ENCODE results near the gene POLK. TPM values are rescaled to one million over a fixed set of nuclear protein-coding genes. Genes with fewer than 3 reads are reported as not detected.
"Not testable (repeated sequence)": the region's sequence is repeated elsewhere in the genome, so short reads cannot be mapped to it uniquely, and the experiment has no call there.

POLK gene
- total RNA-seq, 1 donor from 2014 or later: 34.5 TPM

DNA sequence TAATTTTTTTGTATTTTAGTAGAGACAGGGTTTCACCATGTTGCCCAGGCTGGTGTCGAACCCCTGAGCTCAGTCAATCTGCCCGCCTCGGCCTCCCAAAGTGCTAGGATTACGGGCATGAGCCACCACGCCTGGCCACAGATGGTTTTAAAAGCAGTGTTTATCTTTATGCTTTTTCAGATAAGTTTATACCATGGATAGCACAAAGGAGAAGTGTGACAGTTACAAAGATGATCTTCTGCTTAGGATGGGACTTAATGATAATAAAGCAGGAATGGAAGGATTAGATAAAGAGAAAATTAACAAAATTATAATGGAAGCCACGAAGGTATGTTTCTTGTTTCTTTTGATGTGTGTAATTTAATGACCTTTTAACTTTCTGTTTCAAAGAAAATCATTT, 35.1 kb downstream of the POLK start:
- intact Hi-C loops (cut with micrococcal nuclease): no loop called here

DNA sequence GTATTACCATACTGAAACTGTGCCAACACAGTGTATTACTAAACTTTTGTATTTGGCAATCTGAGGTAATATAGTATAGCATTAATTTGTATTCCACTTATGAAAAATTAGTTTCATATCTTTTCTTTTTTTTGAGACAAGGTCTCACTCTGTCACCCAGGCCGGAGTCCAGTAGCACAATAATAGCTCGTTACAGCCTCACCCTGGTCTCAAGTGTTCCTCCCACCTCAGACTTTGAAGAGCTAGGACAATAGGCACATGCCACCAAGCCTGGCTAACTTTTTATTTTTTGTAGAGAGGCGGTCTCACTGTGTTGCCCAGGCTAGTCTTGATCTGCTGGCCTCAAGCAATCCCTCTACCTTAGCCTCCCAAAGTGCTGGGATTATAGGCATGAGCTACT, 36.1 kb downstream of the POLK start:
- intact Hi-C loops (cut with micrococcal nuclease): no loop called here

DNA sequence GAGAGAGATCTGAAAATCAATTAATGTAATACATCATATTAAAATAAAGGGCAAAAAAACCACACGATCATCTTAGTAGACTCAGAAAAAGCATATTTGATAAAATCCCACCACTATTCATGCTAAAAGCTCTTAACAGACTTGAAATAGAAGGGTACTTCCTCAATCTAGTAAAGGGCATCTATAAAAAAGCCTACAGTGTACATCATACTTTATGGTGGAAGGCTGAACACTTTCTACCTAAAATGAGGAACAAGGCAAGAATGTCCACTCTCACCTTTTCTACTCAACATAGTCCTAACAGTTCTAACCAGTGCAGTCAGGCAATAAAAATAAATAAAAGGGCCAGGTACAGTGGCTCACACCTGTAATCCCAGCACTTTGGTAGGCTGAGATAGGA, 38.9 kb downstream of the POLK start:
- intact Hi-C loops (cut with micrococcal nuclease): no loop called here

DNA sequence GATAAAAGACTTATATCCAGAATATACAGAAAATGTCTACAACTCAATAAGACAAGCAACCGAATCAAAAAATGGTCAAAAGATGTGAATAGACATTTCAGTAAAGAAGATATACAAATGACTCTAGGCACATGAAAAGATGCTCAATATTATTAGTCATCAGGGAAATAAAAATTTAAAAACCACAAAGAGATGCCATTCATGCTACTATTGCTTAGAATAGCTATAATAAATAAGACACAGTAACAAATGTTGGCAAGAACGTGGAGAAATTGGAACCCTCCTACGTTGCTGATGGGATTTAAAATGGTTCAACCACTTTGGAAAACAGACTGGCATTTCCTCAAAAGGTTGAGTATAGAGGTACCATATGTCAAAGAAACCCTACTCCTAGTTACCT, 39.8 kb downstream of the POLK start:
- intact Hi-C loops (cut with micrococcal nuclease): no loop called here

DNA sequence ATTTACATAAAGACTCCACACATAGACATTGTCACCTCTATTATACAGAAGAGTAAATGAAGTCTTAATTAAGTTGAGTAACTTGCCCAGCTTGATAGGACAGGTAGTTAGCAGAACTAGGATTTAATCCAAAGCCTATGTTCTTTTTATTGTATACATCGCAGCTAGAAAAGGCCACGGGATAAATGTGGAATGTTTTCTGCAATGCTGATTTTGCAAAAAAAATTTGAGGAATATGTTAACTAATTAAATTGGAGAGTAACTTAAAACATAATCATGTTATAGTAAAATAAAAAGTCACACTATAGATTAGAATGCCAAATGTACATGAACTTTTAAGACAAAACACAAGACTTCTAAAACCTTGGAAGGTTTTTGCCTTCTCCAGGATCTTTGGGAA, 41.1 kb downstream of the POLK start:
- intact Hi-C loops (cut with micrococcal nuclease): no loop called here

DNA sequence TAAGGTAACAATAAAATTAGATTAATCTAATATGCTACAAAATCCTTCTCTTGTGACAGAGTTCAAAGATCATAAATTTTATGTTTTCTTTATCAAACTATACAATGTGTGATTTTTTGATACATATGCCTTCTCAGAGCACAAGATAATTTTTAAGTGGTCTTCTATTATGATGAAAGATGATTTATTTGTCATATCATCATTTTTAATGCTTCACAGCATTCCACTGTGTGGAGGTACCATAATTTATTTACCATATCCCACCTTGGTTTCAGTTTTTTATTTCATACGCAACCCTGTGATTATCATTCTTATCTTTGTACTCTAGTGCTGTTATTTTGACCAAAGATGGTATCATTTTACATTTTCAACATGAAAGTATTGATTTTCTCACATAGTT, 41.7 kb downstream of the POLK start:
- intact Hi-C loops (cut with micrococcal nuclease): no loop called here

DNA sequence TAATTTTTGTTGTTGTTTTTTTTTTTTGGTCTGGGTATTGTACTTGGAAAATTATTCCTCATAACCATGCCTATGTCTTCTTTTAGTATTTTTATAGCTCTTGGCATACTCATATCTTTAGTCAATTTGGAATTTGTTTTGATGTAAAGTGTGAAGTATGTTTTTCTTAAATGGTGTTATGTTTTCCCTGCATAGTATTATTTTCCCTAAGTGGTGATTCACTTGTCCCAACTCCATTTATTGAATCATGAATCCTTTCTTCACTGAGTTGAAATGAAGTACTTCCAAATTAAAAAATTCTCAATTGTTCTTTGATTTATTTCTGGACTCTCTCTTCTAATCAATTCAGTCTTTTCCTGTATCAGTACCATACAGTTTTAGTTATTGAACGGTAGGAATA, 46.5 kb downstream of the POLK start:
- intact Hi-C loops (cut with micrococcal nuclease): no loop called here

DNA sequence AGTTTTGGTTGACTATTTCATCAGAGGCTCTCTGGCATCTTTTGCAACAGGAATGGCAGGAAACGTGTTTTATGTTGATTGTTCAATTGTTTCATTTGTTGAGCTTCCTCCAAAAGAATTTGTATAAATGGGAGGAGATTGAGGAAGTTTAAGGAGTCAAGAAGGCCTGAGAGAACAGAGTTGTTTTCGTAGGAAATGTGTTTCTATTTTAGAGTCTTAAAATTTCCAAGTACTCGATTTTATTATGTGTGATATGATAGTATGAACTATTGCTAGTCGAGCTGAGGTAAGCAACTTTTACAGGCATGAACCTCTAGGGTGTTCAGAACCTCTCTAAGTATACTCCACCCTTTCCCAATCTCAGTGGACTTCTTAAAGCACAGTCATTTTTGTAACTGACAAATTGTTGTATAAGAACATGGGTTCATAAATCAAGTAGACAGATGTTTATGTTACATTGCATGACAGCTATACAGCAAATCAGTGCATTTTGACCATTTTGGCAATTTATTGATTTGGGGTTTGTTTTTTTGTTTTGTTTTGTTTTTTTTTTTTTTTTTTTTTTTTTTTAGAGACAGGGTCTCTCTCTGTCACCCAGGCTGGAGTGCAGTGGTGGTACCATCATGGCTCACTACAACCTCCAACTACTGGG, 47.4 kb downstream of the POLK start:
- intact Hi-C loops (cut with micrococcal nuclease): no loop called here

DNA sequence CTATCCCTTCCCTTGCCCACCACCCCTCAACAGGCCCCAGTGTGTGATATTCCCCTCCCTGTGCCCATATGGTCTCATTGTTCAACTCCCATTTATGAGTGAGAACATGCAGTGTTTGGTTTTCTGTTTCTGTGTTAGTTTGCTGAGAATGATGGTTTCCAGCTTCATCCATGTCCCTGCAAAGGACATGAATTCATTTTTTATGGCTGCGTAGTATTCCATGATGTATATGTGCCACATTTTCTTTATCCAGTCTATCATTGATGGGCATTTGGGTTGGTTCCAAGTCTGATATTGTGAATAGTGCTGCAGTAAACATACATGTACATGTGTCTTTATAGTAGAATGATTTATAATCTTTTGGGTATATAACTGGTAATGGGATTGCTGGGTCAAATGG, 49.0 kb downstream of the POLK start:
- intact Hi-C loops (cut with micrococcal nuclease): not testable (repeated sequence)

DNA sequence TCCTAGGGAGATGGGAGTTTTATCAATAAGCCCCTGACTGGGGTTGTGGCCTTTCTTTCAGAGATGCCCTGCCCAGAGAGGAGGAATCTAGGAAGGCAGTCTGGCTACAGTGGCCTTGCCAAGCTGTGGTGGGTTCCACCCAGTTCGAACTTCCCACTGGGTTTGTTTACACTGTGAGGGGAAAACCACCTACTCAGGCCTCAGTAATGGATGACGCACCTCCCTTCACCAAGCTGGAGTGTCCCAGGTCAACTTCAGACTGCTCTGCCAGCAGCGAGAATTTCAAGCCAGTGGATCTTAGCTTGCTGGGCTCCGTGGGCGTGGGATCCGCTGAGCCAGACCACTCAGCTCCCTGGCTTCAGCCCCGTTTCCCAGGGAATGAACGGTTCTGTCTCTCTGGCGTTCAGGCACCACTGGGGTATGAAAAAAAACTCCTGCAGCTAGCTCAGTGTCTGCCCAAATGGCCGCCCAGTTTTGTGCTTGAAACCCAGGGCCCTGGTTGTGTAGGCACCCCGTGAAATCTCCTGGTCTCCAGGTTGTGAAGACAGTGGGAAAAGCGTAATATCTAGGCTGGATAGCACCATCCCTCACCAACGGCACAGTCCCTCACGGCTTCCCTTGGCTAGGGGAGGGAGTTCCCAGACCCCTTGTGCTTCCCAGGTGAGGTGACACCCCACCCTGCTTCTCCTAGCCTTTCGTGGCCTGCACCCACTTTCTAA, 54.5 kb downstream of the POLK start:
- intact Hi-C loops (cut with micrococcal nuclease): loop anchor here (2.0 to 5.0 kb wide), 7 partner anchors 23 to 799 kb away; partner anchors contain the start of genes ANKRD31, GCNT4, GFM2 and HMGCR

DNA sequence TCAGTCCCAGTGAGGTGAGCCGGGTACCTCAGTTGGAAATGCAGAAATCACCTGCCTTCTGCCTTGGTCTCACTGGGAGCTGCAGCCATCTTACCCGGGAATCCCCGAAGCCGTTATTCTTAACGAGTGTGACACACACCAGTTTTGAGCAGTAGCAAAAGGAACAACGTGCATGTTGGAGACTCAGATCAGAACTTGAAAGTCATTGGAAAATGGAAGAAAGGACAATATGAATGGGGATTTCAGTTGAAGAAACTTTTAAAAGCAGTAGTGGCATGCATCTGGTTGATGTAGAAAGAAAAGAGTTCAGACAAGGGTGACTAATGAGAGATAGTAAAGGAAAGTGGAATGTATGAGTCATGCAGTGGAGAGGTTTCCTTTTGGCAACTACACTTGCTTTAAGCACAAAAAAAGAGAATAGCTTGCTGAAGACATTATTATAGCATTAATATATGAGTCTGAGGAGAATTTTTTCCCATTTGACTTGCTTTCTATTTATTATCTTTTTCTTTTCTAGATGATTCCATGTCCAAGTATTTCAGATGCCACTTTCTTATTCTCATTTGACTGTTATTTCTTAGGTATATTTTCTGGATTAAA, 55.1 kb downstream of the POLK start:
- intact Hi-C loops (cut with micrococcal nuclease): loop anchor here (1.0 to 5.0 kb wide), 8 partner anchors 22 to 800 kb away; partner anchors contain the start of genes ANKRD31, CERT1, GCNT4 and GFM2

DNA sequence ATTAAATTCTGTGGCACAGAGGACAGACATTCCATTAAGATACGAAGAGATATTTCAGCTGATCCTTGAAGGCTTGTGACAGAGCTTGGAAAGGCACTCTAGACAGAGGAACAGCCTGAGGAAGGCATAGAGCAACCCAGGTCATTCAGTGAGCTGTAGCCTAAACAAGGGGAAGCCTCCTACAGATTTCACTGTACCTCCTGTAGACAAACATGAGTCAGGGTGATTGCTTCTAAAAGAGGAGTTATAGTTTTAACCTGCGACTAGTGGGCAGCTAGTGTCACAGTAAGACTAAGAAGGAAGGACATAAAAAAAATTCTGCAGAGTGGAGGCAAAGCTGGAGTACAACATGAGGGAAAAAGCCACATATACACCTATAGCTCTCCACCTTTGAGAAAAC, 56.0 kb downstream of the POLK start:
- intact Hi-C loops (cut with micrococcal nuclease): loop anchor here (1.0 to 5.0 kb wide), 8 partner anchors 21 to 800 kb away; partner anchors contain the start of genes ANKRD31, CERT1, GCNT4 and GFM2

DNA sequence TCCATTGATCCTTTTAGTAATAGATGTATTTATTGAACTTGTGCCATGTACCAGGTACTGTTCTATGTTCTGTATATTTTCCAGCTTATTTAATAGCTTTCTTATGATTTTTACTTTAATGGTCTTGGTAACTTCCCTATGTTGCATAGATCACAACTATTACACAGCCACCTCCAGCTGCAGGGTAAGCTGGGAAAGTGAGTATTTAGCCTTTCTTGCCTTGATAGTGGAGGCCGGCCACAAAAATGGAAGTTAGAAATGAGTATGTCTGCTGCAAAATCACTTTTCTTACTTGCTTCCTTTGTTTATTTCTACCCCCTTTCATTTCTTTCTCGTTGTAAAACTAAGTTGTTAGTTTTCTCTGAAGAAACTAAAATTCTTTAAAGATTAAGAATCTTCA, 56.5 kb downstream of the POLK start:
- intact Hi-C loops (cut with micrococcal nuclease): loop anchor here (5.0 kb wide), 3 partner anchors 331 to 801 kb away; partner anchors contain the start of genes ANKRD31, GCNT4, GFM2 and NSA2

DNA sequence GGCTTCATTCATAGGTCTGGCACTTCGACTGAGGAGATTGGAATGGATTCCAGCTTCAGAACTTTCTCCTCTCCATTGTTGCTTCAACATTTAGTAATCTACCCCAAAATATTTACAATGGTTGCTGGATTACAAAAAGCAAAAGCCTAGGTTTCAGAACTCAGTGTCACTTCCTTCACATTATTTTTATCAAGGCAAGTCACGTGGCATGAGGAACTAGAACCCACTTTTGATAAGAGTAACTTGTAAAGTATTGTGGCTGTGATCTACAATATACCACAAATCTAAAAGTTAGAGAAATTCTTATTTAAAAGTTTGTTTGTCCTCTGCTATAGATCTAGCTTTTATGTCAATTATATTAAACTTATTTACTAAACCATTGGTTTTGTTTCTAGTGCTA, 59.9 kb downstream of the POLK start:
- intact Hi-C loops (cut with micrococcal nuclease): no loop called here

DNA sequence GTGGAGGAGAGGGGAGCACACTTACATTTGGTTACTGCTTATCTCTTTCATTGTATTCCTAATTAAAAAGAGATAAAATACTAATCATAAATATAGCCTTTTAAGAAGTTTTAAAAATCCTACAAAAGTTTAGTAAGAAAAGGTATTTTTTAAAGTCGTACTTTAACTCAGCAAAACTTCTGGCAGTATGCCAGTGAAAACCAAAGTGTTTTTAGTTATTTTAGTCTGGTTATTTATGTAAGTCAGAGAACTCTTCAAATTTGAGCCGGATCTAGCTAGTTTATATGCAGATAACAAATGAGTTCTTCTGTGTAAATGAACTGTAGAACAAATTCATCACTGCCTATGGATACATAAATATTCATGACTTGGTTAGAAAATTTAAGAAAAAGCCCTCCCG, 63.1 kb downstream of the POLK start:
- intact Hi-C loops (cut with micrococcal nuclease): no loop called here

DNA sequence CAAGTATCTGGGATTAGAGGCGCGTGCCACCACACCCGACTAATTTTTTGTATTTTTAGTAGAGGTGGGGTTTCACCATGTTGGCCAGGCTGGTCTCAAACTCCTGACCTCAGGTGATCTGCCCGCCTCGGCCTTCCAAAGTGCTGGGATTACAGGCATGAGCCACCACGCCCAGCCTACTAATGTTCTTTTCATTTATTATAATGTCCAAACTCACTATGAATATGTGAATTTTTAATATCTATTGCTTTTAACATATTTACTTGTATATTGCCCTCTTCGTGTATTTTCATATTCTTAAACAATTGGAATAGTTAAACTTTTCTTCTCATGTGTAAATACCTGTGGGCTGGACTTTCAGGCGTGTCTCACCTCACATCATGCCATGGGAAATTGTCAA, 66.6 kb downstream of the POLK start:
- intact Hi-C loops (cut with micrococcal nuclease): not testable (repeated sequence)

DNA sequence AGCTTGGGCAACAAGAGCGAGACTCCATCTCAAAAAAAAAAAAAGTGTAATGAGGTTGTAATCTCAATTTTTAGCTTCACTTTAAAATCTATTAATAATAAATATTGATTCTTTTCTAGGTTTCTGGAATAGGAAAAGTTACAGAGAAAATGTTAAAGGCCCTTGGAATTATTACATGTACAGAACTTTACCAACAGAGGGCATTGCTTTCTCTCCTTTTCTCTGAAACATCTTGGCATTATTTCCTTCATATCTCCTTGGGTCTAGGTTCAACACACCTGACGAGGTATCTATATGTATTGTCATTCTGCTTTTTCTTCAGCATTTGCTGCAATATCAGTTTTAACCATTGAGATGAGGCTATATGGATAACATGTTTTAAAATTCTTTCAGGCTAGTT, 73.0 kb downstream of the POLK start:
- intact Hi-C loops (cut with micrococcal nuclease): loop anchor here (5.0 kb wide), 1 partner anchor 98 kb away; no protein-coding TSS in a partner anchor

DNA sequence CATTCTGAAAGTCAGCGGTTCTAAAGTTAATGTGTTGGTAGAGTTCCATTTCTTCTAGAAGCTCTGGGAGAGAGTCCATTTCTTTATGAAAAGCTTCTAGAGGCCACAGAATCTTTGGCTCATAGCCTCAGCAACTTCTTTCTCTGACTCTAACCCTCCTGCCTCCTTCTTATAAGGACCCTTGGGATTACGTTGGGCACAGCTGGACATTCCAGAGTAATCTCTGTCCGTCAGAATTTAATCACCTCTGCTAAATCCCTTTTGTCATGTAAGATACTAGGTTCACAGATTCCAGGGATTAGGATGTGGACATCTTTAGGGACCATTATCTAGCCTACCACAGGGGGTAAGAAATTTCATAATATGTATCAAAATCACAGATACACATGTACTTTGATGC, 77.0 kb downstream of the POLK start:
- intact Hi-C loops (cut with micrococcal nuclease): loop anchor here (2.0 kb wide), 1 partner anchor 22 kb away; no protein-coding TSS in a partner anchor

DNA sequence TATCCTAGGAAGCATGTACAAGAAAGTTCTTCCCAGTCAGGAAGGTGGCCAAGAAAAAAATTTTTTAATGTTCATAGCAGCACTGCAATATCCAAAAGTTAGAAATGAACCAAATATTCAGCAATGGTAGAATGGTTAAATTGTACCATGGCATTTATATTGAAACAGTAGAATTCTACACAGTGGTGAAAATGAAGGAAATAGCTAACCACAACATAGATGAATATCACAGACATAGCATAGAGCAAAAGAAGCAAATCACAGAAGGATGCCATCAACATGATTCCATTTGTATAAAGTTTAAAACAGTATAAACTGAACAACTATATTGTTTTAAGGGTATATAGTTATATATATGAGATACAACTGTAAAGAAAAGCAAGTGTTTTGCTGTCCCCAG, 88.8 kb downstream of the POLK start:
- intact Hi-C loops (cut with micrococcal nuclease): loop anchor here (5.0 kb wide), 1 partner anchor 67 kb away; no protein-coding TSS in a partner anchor

DNA sequence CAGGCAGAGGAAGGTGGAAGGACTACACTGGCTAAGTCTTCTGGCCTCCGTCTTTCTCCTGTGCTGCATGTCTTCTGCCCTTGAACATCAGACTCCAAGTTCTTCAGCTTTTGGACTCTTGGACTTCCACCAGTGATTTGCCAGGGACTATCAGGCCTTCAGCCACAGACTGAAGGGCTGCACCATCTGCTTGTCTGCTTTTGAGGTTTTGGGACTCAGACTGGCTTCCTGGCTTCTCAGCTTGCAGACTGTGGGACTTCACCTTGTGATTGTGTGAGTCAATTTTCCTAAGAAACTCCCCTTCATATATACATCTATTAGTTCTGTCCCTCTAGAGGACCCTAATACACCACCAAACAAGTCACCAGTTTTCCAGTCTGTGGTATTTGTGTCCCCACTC, 89.9 kb downstream of the POLK start:
- intact Hi-C loops (cut with micrococcal nuclease): loop anchor here (5.0 kb wide), 1 partner anchor 66 kb away; no protein-coding TSS in a partner anchor

DNA sequence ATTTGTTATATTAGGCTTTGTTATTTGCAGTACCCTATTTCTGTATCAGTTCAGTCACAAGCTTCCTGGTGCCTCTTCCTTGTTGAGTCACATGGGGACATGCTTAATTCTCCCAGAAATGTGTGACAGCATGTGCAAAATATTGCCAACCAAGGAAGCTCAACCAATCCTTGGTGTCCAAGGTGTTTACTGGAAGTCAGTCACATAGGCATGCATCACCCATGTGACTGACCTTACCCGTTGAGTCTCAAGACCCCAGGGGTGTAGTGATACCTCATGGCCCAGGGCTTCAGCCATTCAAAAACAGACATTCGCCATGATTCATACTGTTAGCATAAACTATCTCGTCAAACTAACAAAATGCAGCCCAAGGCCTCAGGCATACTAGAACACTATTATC, 90.3 kb downstream of the POLK start:
- intact Hi-C loops (cut with micrococcal nuclease): loop anchor here (5.0 kb wide), 1 partner anchor 65 kb away; no protein-coding TSS in a partner anchor

DNA sequence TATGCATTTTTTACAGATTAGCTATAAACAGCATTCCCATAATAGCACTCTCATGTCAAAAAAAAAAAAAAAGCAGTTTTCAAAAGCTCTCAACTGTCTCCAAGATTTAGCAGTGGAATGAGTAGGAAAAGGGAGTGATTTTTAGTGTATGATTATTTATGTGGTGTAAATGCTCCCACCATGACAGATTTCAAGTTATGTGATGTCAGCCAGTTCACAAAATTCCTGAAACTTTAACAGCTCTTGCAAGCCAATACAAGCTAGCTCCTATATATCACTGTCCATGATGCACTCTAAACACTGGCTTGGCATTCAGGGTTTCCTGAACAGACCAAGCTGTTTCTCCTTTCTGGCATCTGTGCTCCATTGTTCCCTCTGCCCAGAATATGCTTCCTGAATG, 91.7 kb downstream of the POLK start:
- intact Hi-C loops (cut with micrococcal nuclease): loop anchor here (5.0 kb wide), 1 partner anchor 64 kb away; no protein-coding TSS in a partner anchor
